H4 (cell line): ENCODE results near the gene POLR3H. TPM values are rescaled to one million over a fixed set of nuclear protein-coding genes. Genes with fewer than 3 reads are reported as not detected.
"Not testable (repeated sequence)": the region's sequence is repeated elsewhere in the genome, so short reads cannot be mapped to it uniquely, and the experiment has no call there.

ENCODE experiments used
- DNase-seq: peaks from one replicate; pipeline ENCODE4 v3.0.0-alpha.2; 2015; ENCODE audit warnings: low spot score
- total RNA-seq: library from RNA; depleted of rRNA; stranded (reverse); fragments of >200 nt; shearing (Covaris generic); gene quantifications from 2 replicates; pipeline ENCODE4 v1.2.3, GENCODE V29; 2014

POLR3H gene
- total RNA-seq, 1 experiment from 2014 or later, result 22.8 TPM

DNA sequence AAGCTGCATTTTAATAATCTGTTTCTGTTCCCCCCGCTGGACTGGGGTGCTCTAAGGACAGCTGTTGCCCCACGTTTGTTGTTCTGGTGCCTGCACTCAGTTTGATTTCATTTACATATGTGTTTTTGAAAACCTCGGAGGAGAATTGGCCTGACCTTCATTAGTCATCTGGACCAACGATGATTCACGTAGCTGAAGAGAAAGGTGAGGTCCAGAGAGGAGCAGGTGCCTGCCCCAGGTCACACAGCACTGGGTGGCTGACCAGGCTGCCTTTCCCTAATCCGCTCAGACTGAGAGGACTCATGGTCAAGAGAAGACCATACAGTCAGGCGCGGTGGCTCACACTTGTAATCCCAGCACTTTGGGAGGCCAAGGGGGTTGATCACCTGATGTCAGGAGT lies 20.3 kb upstream of the POLR3H start:
- DNase-seq, result no peak

GRCh38 chr22:41563051-41563711 lies 18.9 kb upstream of the POLR3H start:
- peak; percentile 44 for DNase-seq

GRCh38 chr22:41562461-41562860 lies 18.2 kb upstream of the POLR3H start:
- DNase-seq, result no peak

GRCh38 chr22:41561788-41562187 lies 17.5 kb upstream of the POLR3H start:
- no peak for DNase-seq

DNA sequence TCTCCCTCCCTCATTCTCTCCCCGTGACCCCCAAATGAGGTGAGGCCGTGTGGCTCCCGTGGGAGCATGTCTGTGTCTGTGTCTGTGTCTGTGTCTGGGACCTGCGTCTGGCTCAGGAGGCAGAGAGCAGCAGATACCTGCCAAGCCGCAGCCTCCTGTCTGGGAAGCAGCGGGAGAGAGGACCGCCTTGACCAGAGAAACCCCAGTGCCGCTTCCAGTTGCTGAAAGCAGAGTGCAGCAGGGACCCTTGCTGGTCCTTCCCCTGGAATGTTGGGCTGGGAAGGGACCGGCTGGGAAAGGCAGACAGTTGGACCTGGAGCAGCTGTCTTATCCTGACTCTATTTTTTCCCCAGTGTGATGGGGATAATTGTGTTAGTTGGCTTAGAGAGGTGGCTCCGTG lies 17.1 kb upstream of the POLR3H start:
- DNase-seq, result no peak

DNA sequence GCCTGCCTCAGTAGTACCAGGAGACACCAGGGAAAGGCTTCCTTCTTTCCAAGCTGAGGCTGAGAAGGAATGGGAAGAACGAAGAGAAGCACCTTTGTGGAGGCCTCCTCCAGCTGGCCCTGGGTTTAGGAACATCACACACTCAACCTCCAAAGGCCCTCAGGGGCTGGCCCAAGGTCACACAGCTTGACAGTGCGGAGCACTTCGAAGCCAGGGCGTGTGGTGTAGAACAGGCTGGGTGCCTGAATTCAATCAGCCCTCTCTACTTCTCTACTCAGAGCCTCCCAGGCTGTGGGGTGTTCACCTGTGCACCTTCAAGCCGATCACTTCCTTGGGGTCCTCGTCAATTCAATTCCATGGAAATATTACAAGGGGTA lies 15.8 kb upstream of the POLR3H start:
- DNase-seq, result no peak

DNA sequence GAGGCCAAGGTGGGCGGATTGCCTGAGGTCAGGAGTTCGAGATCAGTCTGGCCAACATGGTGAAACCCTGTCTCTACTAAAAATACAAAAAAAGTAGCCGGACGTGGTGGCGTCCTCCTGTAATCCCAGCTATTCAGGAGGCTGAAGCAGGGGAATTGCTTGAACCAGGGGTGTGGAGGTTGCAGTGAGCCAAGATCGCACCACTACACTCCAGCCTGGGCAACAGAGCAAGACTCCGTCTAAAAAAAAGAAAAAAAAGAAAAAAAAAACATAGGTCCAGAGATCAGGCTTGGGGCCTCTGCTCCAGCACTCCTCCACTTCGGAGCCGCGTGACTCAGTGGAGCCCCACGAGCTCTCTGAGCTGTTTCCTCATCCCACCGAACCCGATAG lies 14.0 kb upstream of the POLR3H start:
- not testable (repeated sequence) for DNase-seq

GRCh38 chr22:41557401-41558240 lies 13.4 kb upstream of the POLR3H start:
- peak; percentile 91 for DNase-seq

GRCh38 chr22:41556561-41556960 lies 12.3 kb upstream of the POLR3H start:
- no peak for DNase-seq

DNA sequence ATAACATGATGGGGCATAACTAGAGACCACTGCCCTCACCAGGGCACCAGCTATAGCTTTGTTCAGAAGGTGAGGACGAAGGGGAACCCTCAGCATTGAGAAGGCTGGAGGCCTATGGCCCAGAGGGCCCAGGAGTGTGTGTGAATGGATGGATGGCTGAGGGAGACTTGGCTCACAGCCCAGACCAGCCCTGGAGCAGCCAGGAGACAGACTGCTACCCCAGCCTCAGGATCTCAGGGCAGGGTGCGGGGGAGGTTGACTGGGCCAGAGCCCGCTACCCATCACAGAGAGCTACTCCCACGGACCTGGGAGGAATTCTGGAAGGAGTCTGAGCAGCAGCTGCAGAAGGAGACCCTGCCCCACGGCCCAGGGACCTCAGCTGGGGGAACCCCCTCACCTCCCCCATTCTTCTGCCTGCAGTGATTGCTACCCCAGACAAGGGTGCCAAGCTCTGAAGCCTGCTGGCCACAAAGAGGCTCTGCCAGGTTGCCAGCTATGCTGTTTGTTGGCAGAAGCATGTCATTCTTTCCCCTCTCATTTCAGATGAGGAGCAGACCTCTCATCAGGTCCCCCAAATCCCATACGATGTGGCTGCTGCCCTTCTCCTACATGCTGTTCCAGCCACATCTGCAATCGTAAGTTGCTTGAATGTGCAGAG lies 11.2 kb upstream of the POLR3H start:
- no peak for DNase-seq

DNA sequence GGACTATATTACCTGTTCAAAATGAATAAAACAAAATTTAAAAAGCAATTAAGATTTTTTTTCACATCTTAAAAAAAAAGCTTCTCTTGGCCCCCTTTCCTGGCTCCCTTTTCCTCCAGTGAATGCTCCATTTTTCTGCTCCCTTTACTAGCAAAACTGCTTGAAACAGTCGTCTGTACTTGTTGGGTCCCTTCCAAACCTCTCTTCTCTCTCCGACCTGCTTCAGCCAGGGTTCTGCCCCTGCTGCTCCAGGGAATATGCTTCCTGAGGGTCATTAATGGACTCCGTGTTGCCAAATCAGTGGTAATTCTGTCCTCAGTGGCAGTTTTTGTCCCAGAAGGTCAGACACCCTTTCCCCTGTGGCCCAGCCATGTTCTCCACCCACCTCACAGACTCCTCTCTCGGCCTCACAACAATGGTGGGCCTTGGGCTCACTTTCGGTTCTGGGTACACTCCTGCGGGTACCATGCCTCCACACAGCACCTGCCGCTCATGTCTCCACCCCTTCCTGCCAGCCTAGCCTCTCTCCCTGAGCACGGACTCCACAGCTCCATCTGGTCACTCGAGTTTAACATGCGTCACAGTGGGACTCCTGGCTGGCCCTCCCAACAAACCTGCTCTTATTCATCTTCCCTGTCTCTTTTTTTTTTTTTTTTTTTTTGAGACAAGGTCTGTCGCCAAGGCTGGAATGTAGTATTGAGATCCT lies 7.8 kb upstream of the POLR3H start:
- no peak for DNase-seq

DNA sequence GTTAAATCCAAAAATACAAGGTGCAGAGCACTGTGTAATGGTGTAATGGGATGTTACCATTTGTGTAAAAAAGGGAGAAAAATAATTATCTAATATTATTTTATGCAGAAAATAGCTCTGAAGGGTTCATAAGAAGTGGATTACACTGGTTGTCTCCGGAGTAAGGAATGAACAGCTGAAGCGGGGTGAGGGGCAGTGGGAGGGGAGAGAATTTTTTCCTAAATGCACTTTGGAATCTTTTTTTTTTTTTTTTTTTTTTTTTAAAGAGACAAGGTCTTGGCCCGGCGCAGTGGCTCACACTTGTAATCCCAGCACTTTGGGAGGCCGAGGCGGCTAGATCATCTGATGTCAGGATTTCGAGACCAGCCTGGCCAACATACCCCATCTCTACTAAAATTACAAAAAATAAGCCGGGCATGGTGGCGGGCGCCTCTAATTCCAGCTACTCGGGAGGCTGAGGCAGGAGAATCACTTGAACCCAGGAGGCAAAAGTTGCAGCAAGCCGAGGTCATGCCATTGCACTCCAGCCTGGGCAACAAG lies 6.8 kb upstream of the POLR3H start:
- DNase-seq, result no peak

DNA sequence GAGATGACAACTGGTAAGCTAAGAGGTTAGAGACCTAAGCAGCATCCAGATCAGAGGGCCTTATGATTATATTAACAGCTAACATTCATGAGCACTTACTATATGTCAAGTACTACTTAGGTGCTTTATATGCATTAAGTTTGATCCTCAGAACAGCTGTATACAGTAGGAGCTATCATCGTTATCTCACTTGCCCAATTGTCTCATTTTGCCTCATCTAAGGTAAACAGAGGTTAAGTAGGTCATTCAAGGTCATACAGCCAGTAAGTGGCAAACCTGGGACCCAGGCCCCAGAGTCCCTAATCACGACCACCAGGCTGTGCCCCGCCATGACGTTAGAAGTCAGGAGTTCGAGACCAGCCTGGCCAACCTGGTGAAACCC lies 4.6 kb upstream of the POLR3H start:
- DNase-seq, result no peak

DNA sequence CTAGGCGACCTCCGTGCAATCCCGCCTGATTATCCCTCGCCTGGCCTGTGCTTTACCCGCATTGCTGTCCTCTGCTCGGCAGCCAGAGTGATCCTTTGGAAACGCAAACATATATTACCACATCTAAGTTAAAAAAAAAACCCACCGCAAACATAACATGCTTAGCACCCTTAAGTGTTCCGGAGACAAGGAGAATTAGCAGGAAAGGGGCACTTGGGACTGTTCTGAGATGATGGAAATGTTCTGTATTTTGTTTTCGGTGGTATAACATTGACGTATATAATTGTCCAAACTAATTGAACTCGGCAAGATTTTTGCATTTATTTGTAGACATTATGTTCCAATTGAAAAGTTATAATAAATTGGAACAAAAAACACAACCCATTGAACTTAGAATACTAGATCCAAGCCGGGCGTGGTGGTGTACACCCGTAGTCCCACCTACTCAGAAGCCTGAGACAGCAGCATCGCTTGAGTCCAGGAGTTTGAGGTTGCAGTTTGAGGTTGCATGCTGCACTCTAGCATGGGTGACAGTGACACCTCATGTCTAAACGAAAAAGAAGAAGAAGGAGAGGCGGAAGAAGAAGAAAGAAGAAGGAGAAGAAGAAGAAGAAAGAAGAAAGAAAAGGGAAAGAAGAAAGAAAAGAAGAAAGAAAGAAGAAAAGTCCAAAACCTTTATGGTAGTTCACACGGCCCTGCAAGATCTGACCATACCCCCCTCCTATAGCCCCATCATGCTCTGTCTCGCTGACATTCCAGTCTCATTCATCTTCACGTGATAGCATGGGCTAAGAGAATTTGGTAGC lies 604 bp upstream of the POLR3H start:
- DNase-seq, result no peak

DNA sequence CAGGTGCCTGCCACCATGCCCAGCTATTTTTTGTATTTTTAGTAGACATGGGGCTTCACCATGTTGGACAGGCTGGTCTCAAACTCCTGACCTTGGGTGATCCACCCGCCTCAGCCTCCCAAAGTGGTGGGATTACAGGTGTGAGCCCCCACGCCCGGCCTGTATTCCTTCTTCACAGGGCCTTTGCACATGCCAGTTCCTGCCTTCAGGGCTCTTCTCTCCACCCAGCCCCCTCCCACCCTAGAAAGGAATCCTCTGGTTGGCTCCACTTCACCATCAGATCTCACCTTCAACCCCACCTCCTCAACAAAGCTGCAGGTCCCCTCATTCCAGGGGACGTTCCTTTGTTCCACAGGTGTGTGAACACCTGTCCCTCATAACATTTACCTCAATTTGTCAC lies 2.0 kb downstream of the POLR3H start:
- DNase-seq, result no peak

GRCh38 chr22:41541484-41541883 lies 2.8 kb downstream of the POLR3H start:
- no peak for DNase-seq

- DNase-seq, result no peak
These were observed 3.9 kb downstream of the POLR3H start for GRCh38 chr22:41540365-41540764.

- no peak for DNase-seq
These were observed 4.3 kb downstream of the POLR3H start for GRCh38 chr22:41540006-41540315.

DNA sequence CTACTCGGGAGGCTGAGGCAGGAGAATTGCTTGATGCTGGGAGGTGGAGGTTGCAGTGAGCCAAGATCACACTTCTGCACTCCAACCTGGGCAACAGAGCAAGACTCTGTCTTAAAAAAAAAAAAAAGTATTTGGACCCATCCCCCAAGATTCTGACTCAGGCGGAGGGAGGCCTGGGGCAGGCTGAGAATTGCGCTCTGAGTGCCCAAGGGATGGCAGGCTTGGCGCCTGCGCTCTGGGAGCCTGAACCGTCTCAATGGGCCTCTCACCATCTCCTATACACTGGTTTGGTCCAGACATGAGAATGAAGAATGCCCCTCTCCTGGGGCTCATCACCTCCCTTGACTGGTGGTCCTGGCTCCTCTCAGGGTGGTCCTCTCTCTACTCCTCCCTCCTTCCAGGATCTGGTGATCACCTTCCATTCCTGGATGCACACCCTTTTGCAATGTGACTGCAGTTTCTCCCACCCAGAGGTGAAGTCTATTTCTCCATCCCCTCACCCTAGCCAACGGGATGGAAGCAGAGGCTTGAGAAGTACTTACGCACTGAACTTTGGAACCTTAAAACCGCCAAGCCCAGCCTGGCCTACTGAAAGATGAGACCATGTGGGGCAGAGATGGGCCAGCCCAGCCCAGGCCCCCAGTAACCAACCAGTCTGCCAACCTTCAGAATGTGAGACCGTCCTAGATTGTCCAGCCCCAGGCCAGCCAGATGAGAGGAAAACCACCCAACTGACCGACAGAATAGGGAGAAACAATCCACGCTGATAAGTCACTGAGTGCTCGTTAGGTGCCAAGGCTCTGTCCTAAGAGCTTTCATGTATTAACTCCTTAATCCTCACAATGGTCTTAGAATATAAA lies 4.9 kb downstream of the POLR3H start:
- no peak for DNase-seq

DNA sequence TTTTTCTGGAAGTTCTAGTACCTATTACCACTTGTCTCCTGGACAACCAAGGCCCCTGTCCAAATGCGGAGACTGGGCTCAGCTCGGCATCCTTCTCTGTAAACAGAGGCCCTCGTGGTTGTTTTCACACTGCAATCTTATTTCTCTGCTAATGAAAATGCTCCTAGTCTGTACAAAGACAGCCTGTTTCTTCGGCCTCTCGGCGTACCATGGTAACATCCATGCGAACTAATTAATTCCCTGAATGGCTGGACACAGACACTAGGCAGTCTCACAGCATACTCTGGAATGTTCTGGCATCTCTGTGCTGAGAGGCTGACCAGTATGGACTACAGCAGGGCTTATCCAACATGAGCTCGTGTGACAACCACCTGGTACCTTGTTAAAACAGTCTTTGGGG lies 5.7 kb downstream of the POLR3H start:
- DNase-seq, result no peak
